Measurements from ENCODE around the gene BLMH. TPM values are rescaled to one million over a fixed set of nuclear protein-coding genes. Genes with fewer than 3 reads are reported as not detected.

The BLMH gene
- total RNA-seq, 2 donors from 2014 or later = 18.7 to 48.1 TPM

GRCh38 chr17:30302241-30302640 lies 10.5 kb upstream of the BLMH start:
- DNase-seq (no peak), ATAC-seq (no peak)
- Histone ChIP-seq H3K4me1 (no peaks in the 10 kb centered on the region), H3K27ac (no peak overlapping the region), H3K9me3 (peaks cover 0 to 5% (median 0%) of the 10 kb centered on the region in 3 donors), H3K27me3 (no peaks in the 10 kb centered on the region), H3K4me3 (no peak overlapping the region), H3K36me3 (replicated peaks in 1 of 2; ENCODE audit: insufficient read depth in 1 of 2, low read depth in 2 of 2) (no peaks in the 10 kb centered on the region)
- 59 to 64% methylated on average over 3 of the region's 3 CpGs for WGBS, 2 donors
- TF ChIP-seq CTCF (IDR thresholded peaks at IDR 0.05) (no peak), POLR2A (IDR thresholded peaks at IDR 0.05) (no peak)
- intact Hi-C loops (cut with DNase I) = no loop called here

- Histone ChIP-seq H3K36me3 (replicated peaks in 1 of 2; ENCODE audit: insufficient read depth in 1 of 2, low read depth in 2 of 2) (no peaks in the 10 kb centered on the region), H3K4me3 (no peak overlapping the region)
- TF ChIP-seq POLR2A (IDR thresholded peaks at IDR 0.05) (no peak), CTCF (IDR thresholded peaks at IDR 0.05) (no peak)
Measured at GRCh38 chr17:30300818-30301217, 9.1 kb upstream of the BLMH start.

GRCh38 chr17:30299000-30299399 lies 7.3 kb upstream of the BLMH start:
- 72 to 79% methylated on average over 1 of the region's 1 CpG for WGBS, 2 donors
- no peak for ATAC-seq

More at GRCh38 chr17:30300818-30301217, 9.1 kb upstream of the BLMH start:
- intact Hi-C loops (cut with DNase I) = no loop called here
- DNase-seq (no peak), ATAC-seq (no peak)
- Histone ChIP-seq H3K4me1 (no peaks in the 10 kb centered on the region), H3K27me3 (no peaks in the 10 kb centered on the region), H3K27ac (no peak overlapping the region), H3K9me3 (peaks cover 0 to 5% (median 0%) of the 10 kb centered on the region in 3 donors)

GRCh38 chr17:30297715-30298114 lies 6.0 kb upstream of the BLMH start:
- H3K27me3 ChIP-seq = no peaks in the 10 kb centered on the region
- 88 to 91% methylated on average over 1 to 4 of the region's 4 CpGs for WGBS, 2 donors
- H3K9me3 ChIP-seq = peaks cover 0 to 5% (median 0%) of the 10 kb centered on the region in 3 donors
- H3K36me3 ChIP-seq (replicated peaks in 1 of 2; ENCODE audit: insufficient read depth in 1 of 2, low read depth in 2 of 2) = no peaks in the 10 kb centered on the region
- H3K4me3 ChIP-seq = no peak overlapping the region
- intact Hi-C loops (cut with DNase I) = no loop called here
- ATAC-seq = no peak
- TF ChIP-seq CTCF (IDR thresholded peaks at IDR 0.05) (no peak), POLR2A (IDR thresholded peaks at IDR 0.05) (no peak)
- DNase-seq = no peak
- no peak overlapping the region for H3K27ac ChIP-seq
- no peaks in the 10 kb centered on the region for H3K4me1 ChIP-seq

More at GRCh38 chr17:30299000-30299399, 7.3 kb upstream of the BLMH start:
- DNase-seq = no peak
- no peaks in the 10 kb centered on the region for H3K36me3 ChIP-seq (replicated peaks in 1 of 2; ENCODE audit: insufficient read depth in 1 of 2, low read depth in 2 of 2)
- peak in 2 of 7 experiments; percentile 8 to 15 for TF ChIP-seq CTCF (IDR thresholded peaks at IDR 0.05)
- TF ChIP-seq POLR2A (IDR thresholded peaks at IDR 0.05) = no peak
- no peak overlapping the region for H3K4me3 ChIP-seq
- peaks cover 0 to 5% (median 0%) of the 10 kb centered on the region in 3 donors for H3K9me3 ChIP-seq
- no peaks in the 10 kb centered on the region for H3K27me3 ChIP-seq
- H3K27ac ChIP-seq = no peak overlapping the region
- intact Hi-C loops (cut with DNase I) = no loop called here
- no peaks in the 10 kb centered on the region for H3K4me1 ChIP-seq

GRCh38 chr17:30296499-30297080 lies 4.8 kb upstream of the BLMH start:
- no peaks in the 10 kb centered on the region for H3K27me3 ChIP-seq
- H3K36me3 ChIP-seq (replicated peaks in 1 of 2; ENCODE audit: insufficient read depth in 1 of 2, low read depth in 2 of 2) = no peaks in the 10 kb centered on the region
- DNase-seq = no peak
- intact Hi-C loops (cut with DNase I) = no loop called here
- H3K9me3 ChIP-seq = peaks cover 0 to 5% (median 0%) of the 10 kb centered on the region in 3 donors
- 65 to 68% methylated on average over 5 of the region's 5 CpGs for WGBS, 2 donors
- no peaks in the 10 kb centered on the region for H3K4me1 ChIP-seq
- TF ChIP-seq POLR2A (IDR thresholded peaks at IDR 0.05) (no peak), CTCF (IDR thresholded peaks at IDR 0.05) (no peak)
- ATAC-seq = no peak
- no peak overlapping the region for H3K27ac ChIP-seq
- no peak overlapping the region for H3K4me3 ChIP-seq
